Measurements from ENCODE around the gene MRPL51.
"Not testable (repeated sequence)": the region's sequence is repeated elsewhere in the genome, so short reads cannot be mapped to it uniquely, and the experiment has no call there.

The MRPL51 gene

GRCh38 chr12:6488240-6488639 is 4.8 kb downstream of the MRPL51 start:
- no peak for DNase-seq (ENCODE audit: low read depth)

- DNase-seq (ENCODE audit: low read depth) = peak; percentile 50
Observed at GRCh38 chr12:6478416-6478815, 14.6 kb downstream of the MRPL51 start.

DNA sequence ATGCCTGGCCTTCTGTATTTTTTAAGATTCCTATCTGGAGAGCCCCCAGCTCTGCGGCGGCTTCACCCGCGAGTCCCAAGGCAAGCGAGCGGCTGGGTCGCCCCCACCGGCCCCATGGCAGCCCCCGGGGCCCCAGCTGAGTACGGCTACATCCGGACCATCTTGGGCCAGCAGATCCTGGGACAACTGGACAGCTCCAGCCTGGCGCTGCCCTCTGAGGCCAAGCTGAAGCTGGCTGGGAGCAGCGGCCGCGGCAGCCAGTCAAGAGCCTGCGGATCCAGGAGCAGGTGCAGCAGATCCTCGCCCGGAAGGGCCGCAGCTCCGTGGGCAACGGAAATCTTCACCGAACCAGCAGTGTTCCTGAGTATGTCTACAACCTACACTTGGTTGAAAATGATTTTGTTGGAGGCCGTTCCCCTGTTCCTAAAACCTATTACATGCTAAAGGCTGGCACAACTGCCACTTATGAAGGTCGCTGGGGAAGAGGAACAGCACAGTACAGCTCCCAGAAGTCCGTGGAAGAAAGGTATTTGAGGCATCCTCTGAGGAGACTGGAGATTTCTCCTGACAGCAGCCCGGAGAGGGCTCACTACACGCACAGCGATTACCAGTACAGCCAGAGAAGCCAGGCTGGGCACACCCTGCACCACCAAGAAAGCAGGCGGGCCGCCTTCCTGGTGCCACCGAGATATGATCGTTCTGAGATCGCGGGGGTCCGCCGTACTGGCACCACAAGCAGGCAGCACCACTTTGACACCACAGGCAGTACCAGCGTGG is 15.3 kb downstream of the MRPL51 start:
- not testable (repeated sequence) for DNase-seq (ENCODE audit: low read depth)

DNA sequence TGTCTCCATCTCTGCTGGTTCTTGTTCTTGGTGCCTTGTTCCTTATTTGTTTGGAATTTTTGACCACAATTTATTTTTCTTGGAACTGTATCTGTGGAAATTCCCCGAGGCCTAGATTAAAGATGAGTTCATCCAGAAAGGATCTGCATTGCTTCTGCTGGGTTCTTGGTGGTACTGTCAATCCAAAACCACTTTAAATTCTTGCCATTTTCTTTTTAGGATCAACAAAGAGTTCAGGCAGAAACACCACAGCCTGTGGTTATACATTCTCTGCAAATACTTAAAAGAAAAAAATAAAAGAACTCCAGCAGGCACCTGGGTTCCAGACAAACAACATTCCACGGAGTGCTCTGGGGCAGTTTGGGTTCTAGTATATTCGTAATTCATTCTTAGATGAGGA is 16.6 kb downstream of the MRPL51 start:
- peak; percentile 52 for DNase-seq (ENCODE audit: low read depth)

GRCh38 chr12:6475233-6475975 is 17.7 kb downstream of the MRPL51 start:
- not testable (repeated sequence) for DNase-seq (ENCODE audit: low read depth)

- no peak for DNase-seq (ENCODE audit: low read depth)
Observed at GRCh38 chr12:6472491-6472890, 20.6 kb downstream of the MRPL51 start.

- peak; percentile 63 for DNase-seq (ENCODE audit: low read depth)
Observed at GRCh38 chr12:6471989-6472360, 21.1 kb downstream of the MRPL51 start.

- peak; percentile 98 for DNase-seq (ENCODE audit: low read depth)
Observed at GRCh38 chr12:6470375-6471163, 22.5 kb downstream of the MRPL51 start, which contains the start of gene VAMP1. Gene VAMP1, minus strand, starts transcription at chr12:6470677. Its CDS starts 146 bp downstream, at chr12:6470531.

GRCh38 chr12:6469609-6470374 is 23.3 kb downstream of the MRPL51 start:
- DNase-seq (ENCODE audit: low read depth) = no peak

- no peak for DNase-seq (ENCODE audit: low read depth)
Observed at GRCh38 chr12:6469092-6469491, 24.0 kb downstream of the MRPL51 start.

GRCh38 chr12:6468283-6468575 is 24.8 kb downstream of the MRPL51 start:
- peak; percentile 35 for DNase-seq (ENCODE audit: low read depth)

- DNase-seq (ENCODE audit: low read depth) = not testable (repeated sequence)
Observed at GRCh38 chr12:6467571-6468282, 25.3 kb downstream of the MRPL51 start.

GRCh38 chr12:6466751-6467150 is 26.3 kb downstream of the MRPL51 start:
- DNase-seq (ENCODE audit: low read depth) = not testable (repeated sequence)

GRCh38 chr12:6466184-6466573 is 26.9 kb downstream of the MRPL51 start:
- no peak for DNase-seq (ENCODE audit: low read depth)

DNA sequence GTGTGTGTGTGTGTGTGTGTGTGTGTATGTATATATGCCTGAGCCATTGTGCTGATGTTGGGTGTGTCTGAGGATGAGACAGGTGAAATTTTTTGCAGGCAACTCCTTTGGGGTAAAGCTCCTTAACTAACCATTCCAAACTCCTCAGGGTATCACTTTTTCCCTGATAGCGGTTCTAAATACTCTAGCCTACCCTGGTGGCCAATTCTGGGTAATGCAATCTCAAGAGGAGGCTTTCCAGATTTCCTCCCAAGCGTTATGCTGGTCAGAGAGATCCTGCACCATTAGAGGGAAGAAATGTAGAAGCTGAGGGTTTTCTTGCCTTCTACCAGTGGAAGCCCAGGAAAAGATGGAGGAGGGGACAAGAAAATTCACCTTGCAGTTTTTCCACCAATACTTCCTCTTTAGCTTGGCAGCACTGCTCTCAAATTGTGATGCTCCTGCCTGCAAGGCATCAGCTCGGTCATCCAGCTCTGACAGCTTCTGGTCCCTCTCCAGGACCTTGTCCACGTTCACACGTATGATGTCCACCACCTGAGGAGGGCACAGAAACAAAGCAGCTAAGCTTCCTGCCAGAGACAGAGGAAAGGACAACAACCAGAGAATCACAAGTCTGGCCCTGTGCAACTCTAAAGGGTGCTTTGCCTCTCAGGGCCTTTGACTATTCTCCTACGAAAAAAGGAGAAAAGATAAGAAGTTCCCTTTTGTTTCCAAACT is 27.4 kb downstream of the MRPL51 start:
- DNase-seq (ENCODE audit: low read depth) = peak; percentile 82

DNA sequence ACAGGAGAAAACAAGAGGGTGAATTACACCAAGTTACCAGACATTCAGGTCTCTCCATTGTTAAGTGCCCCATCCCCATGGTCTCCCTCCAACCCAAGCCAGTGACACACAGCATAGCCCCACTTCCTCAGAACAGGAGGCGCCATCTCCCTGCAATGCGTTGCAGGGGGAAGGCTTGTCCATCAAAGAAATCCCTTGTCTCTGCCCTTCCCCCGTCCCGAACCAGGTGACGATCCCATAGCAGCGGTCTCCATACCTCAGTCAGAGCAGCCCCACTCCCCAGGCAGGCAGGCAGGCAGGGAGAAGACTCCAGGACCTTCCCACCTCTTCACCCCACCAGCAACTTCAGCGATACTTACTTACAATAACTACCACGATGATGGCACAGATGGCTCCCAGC is 28.5 kb downstream of the MRPL51 start:
- DNase-seq (ENCODE audit: low read depth) = no peak

GRCh38 chr12:6463858-6464257 is 29.2 kb downstream of the MRPL51 start:
- DNase-seq (ENCODE audit: low read depth) = no peak

GRCh38 chr12:6463216-6463615 is 29.8 kb downstream of the MRPL51 start:
- DNase-seq (ENCODE audit: low read depth) = no peak

DNA sequence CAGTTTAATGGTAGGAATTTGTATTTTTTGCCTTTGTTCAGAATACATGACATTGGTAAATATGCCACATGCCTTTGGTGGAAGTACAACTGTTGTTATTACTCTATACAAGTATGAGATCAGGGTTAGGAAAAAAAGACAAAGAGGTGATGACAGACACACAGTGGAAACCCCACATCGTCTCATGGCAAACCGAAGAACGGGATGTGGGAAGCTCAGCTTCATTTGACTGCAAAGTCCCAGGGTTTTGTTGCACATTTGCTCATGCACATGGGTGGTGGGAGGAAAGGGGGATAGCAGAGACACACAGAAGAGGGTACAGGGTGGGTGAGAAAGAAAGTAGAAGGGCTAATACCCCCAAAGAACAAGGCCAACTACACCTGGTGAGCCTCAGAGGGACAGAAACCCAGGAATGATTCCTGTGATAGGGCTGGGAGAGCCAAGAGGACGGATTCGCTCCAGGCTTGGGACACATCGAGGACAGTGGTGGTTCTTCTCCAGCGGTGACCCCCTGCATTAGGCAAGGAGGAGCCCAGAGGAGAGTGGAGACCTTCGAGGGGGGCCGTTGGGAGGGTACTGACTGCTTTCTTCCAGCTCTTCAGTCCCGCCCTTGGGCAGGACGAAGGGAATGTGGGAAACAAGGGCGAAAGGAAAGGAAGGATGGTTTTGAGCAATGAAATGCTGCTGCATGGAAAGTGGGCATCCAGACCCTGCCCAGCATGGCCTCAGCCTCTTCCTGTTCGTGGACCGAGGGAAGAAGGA is 30.6 kb downstream of the MRPL51 start:
- DNase-seq (ENCODE audit: low read depth) = no peak
